DMS53 (cell line): ENCODE results near the gene C2.
"Not testable (repeated sequence)": the region's sequence is repeated elsewhere in the genome, so short reads cannot be mapped to it uniquely, and the experiment has no call there.

Experiments
- DNase-seq: peaks from one replicate; lab custom pipeline; 2025; lab: John Stamatoyannopoulos, UW

The C2 gene

GRCh38 chr6:31927863-31928671 lies 550 bp downstream of the C2 start:
- no peak for DNase-seq

GRCh38 chr6:31928672-31928939 lies 1.1 kb downstream of the C2 start:
- no peak for DNase-seq

- no peak for DNase-seq
These were observed 3.4 kb downstream of the C2 start for GRCh38 chr6:31930962-31931361.

GRCh38 chr6:31932137-31932536 lies 4.6 kb downstream of the C2 start:
- DNase-seq, result not testable (repeated sequence)

- no peak for DNase-seq
These were observed 6.0 kb downstream of the C2 start for GRCh38 chr6:31933537-31933936.

GRCh38 chr6:31935021-31935420 lies 7.5 kb downstream of the C2 start:
- no peak for DNase-seq

GRCh38 chr6:31935823-31936222 lies 8.3 kb downstream of the C2 start:
- DNase-seq, result no peak

- DNase-seq, result no peak
These were observed 12.7 kb downstream of the C2 start for GRCh38 chr6:31940256-31940664.

- no peak for DNase-seq
These were observed 16.2 kb downstream of the C2 start for GRCh38 chr6:31943742-31944141.

- DNase-seq, result no peak
These were observed 17.6 kb downstream of the C2 start for GRCh38 chr6:31945154-31945506.

- peak; percentile 33 for DNase-seq
These were observed 18.2 kb downstream of the C2 start, which contains the start of gene CFB for GRCh38 chr6:31945507-31946369. Gene CFB, plus strand, starts transcription at chr6:31946095. Its CDS starts 127 bp downstream, at chr6:31946222.

GRCh38 chr6:31946370-31946885 lies 18.9 kb downstream of the C2 start:
- no peak for DNase-seq

- DNase-seq, result no peak
These were observed 19.7 kb downstream of the C2 start for GRCh38 chr6:31947070-31947675.

GRCh38 chr6:31947864-31948263 lies 20.3 kb downstream of the C2 start:
- no peak for DNase-seq

GRCh38 chr6:31948306-31948705 lies 20.8 kb downstream of the C2 start:
- no peak for DNase-seq

GRCh38 chr6:31948753-31949413 lies 21.4 kb downstream of the C2 start:
- DNase-seq, result peak; percentile 60

GRCh38 chr6:31949926-31950548 lies 22.5 kb downstream of the C2 start:
- no peak for DNase-seq

- peak; percentile 69 for DNase-seq
These were observed 24.8 kb downstream of the C2 start for GRCh38 chr6:31952140-31952805.

- no peak for DNase-seq
These were observed 25.4 kb downstream of the C2 start for GRCh38 chr6:31952890-31953289.

- DNase-seq, result no peak
These were observed 27.0 kb downstream of the C2 start for GRCh38 chr6:31954511-31954910.

GRCh38 chr6:31956796-31957195 lies 29.3 kb downstream of the C2 start:
- no peak for DNase-seq
